Heart right ventricle (tissue), 16 donors: Measurements from ENCODE around the gene KMT2B. TPM values are rescaled to one million over a fixed set of nuclear protein-coding genes. Genes with fewer than 3 reads are reported as not detected.

Source experiments
- ATAC-seq, 8 donors: fragments of 200-7000 bp; cut with Tn5 transposase; one replicate each; pipeline ENCODE4 v1.9.1; 2020; ENCODE audit warnings: mild to moderate bottlenecking in 8 of 8, moderate library complexity in 8 of 8, moderate number of reproducible peaks in 1 of 8
- DNase-seq, 2 donors: peaks; one replicate each; pipeline ENCODE4 v3.0.0-alpha.2; 2020
- H3K27ac ChIP-seq, 10 donors: fragments of 200-600 bp; sonication (generic) in 2 of 10; one replicate each; pipeline versions ENCODE4 v1.5.0 to v1.8.0; 2020 to 2022; ENCODE audit warnings: mild to moderate bottlenecking in 3 of 10
- H3K27me3 ChIP-seq, 7 donors: fragments of 200-600 bp; one replicate each; pipeline ENCODE4 v1.8.0; 2021 to 2022; ENCODE audit warnings: mild to moderate bottlenecking in 2 of 7
- H3K36me3 ChIP-seq, 9 donors: fragments of 200-600 bp; sonication (generic) in 1 of 9; one replicate each; pipeline versions ENCODE4 v1.5.0 to v1.8.0; 2020 to 2022; ENCODE audit warnings: mild to moderate bottlenecking in 2 of 9
- H3K4me1 ChIP-seq, 9 donors: fragments of 200-600 bp; sonication (generic) in 1 of 9; one replicate each; pipeline versions ENCODE4 v1.5.0 to v1.8.0; 2020 to 2022; ENCODE audit warnings: mild to moderate bottlenecking in 4 of 9
- H3K4me3 ChIP-seq, 10 donors: fragments of 200-600 bp; sonication (generic) in 2 of 10; one replicate each; pipeline versions ENCODE4 v1.5.0 to v1.8.0; 2020 to 2022; ENCODE audit warnings: mild to moderate bottlenecking in 7 of 10, moderate library complexity in 2 of 10
- H3K9me3 ChIP-seq, 11 donors: fragments of 200-600 bp in 10 of 11; sonication (generic) in 2 of 11; one replicate each; pipeline versions ENCODE4 v1.5.0 to v1.8.0; 2013 to 2022; ENCODE audit warnings: mild to moderate bottlenecking in 2 of 11, control low read depth in 1 of 11, moderate library complexity in 1 of 11
- WGBS, 2 donors: extraction: QIAGEN DNeasy Blood & Tissue Kit; methylation state at CpG; one replicate each; pipeline ENCODE4 v1.1.7; 2013; ENCODE audit warnings: inconsistent platforms in 1 of 2; 5-methylcytosine and 5-hydroxymethylcytosine counted together
- intact Hi-C, 10 donors: fragments of 100-400 bp; cut with DNase I; formaldehyde crosslinking; loops; one replicate each; pipeline versions ENCODE4 v1.11.1 to v1.14.2; 2022
- polyA plus RNA-seq, 2 donors: library from polyadenylated mRNA; stranded (reverse); fragments of 200-250 nt; gene quantifications; one replicate each; pipeline ENCODE4 v1.2.3, GENCODE V29; 2013
- total RNA-seq, 10 donors: library from RNA; stranded (reverse); fragmentation: NEBNext Ultra II Directional in 3 of 10; extraction: Animal tissue kit (Norgen Biotek cat#: 25700) in 3 of 10; gene quantifications; one replicate each; pipeline versions ENCODE4 v1.2.1 to v1.2.4, GENCODE V29; 2021 to 2023
- TF ChIP-seq, protein P1 (sequence below), 9 donors: fragments of 200-600 bp; sonication (generic) in 2 of 9; IDR thresholded peaks; one replicate each; pipeline versions ENCODE4 v1.5.0 to v1.8.0; 2021 to 2022; ENCODE audit warnings: antibody characterized with exemption in 9 of 9, mild to moderate bottlenecking in 5 of 9, moderate library complexity in 1 of 9
- donor health status: Arrhythmogenic right ventricular cardiomyopathy.
- donor health status: ischemic (EF 13 %, LVEDD 7.1; RV severe dilation, severe dysfunction).
- donor health status: healthy with polysubstance abuse.
- donor health status: DM: no; HTN: yes; CAD: no.
- donor health status: DM: no; HTN: no; CAD: no.
- donor health status: ischemic (EF 25% LVEDD 6.9; RV normal size, moderate dysfunction).
- donor health status: ischemic (EF 25% LVEDD 5.7; RV mildly dilated, moderate dysfunction).
- donor health status: healthy.
- donor health status: DM: yes; HTN: yes; CAD: no.
- donor health status: Ischemic cardiomyopathy.
- donor health status: ischemic (EF 35%, LVEDD 5.7; RV mildly dilated, moderate dysfunction).
- donor health status: nonischemic (EF 11% LVEDD 7.7; RV severe dilation, severe dysfunction).
- donor health status: DM: yes; HTN: yes; CAD: no.
- donor health status: PGD.
- donor health status: ischemic (EF 29% LVEDD 5.4; RV normal size, mild dysfunction).
- donor health status: nonischemic (EF 23%, LVEDD 6.1; RV moderate dilation, normal function).

KMT2B gene
- total and polyA plus RNA-seq, 12 donors = 10.8 to 28.7 (median 14.8) TPM

DNA sequence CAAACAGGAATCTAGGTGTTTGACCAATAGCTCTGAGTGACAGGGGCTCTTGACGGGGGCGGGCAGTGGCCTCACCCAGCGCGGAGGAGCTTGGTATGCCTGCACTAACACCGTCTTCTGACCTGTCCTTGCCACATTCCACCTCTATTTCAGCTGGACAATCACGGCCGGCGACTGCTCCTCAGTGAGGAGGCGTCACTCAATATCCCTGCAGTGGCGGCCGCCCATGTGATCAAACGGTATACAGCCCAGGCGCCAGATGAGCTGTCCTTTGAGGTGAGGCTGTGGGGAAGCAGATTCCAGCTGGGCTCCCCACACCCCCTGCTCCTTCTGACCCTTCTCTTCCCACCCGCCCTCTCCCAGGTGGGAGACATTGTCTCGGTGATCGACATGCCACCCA is 62.3 kb downstream of the KMT2B start:
- H3K4me3 ChIP-seq = no peak overlapping the region
- H3K4me1 ChIP-seq = peaks cover 0 to 8% (median under 1%) of the 10 kb centered on the region in 9 donors
- H3K27me3 ChIP-seq = no peaks in the 10 kb centered on the region
- 93 to 95% methylated on average over 16 of the region's 16 CpGs for WGBS, 2 donors
- no peak for DNase-seq
- TF ChIP-seq, protein P1, sequence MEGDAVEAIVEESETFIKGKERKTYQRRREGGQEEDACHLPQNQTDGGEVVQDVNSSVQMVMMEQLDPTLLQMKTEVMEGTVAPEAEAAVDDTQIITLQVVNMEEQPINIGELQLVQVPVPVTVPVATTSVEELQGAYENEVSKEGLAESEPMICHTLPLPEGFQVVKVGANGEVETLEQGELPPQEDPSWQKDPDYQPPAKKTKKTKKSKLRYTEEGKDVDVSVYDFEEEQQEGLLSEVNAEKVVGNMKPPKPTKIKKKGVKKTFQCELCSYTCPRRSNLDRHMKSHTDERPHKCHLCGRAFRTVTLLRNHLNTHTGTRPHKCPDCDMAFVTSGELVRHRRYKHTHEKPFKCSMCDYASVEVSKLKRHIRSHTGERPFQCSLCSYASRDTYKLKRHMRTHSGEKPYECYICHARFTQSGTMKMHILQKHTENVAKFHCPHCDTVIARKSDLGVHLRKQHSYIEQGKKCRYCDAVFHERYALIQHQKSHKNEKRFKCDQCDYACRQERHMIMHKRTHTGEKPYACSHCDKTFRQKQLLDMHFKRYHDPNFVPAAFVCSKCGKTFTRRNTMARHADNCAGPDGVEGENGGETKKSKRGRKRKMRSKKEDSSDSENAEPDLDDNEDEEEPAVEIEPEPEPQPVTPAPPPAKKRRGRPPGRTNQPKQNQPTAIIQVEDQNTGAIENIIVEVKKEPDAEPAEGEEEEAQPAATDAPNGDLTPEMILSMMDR (IDR thresholded peaks at IDR 0.05) = no peak
- no peaks in the 10 kb centered on the region for H3K9me3 ChIP-seq
- H3K36me3 ChIP-seq = peaks cover 0 to 63% (median 0%) of the 10 kb centered on the region in 9 donors
- intact Hi-C loops = no loop called here
- no peak for ATAC-seq
- no peak overlapping the region for H3K27ac ChIP-seq

DNA sequence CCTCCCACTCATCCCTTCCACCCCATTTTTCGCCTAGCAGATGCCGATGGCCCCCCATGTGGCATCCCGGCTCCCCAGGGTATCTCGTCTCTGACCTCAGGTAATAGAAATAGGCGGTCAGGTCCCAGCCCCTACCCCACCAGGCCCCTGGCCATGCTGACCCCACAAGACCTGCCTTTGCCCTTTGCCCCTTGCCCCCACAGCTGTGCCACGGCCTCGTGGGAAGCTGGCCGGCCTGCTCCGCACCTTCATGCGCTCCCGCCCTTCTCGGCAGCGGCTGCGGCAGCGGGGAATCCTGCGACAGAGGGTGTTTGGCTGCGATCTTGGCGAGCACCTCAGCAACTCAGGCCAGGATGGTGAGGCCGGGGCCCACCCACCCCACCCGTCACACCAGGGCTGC is 62.9 kb downstream of the KMT2B start:
- no peaks in the 10 kb centered on the region for H3K27me3 ChIP-seq
- ATAC-seq (no peak), DNase-seq (no peak)
- no peak overlapping the region for H3K4me3 ChIP-seq
- H3K27ac ChIP-seq = no peak overlapping the region
- TF ChIP-seq, protein P1 (IDR thresholded peaks at IDR 0.05) = no peak
- H3K9me3 ChIP-seq = no peaks in the 10 kb centered on the region
- intact Hi-C loops = no loop called here
- H3K36me3 ChIP-seq = peaks cover 0 to 67% (median 0%) of the 10 kb centered on the region in 9 donors
- peaks cover 0 to 8% (median 0%) of the 10 kb centered on the region in 9 donors for H3K4me1 ChIP-seq
- WGBS, 2 donors = 97 to 98% methylated on average over 20 of the region's 20 CpGs

DNA sequence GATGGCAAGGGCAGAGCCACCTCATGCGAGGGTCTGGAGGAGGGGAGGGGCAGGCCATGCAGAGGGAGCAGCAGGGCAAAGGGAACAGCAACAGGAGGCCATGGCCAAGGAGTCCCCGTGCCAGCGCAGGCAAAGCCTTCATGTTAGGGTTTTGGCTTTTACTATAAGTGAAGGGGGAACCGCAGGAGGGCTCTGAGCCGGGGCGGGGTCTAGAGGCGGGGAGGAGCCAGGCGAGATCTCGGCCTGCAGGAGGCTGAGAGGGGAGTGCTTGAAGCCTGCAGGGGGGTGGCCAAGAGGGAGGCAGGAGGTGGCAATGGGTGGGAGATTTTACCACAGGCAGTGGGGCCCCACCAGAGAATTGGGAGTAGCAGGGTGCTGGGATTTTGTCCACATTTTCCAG is 63.8 kb downstream of the KMT2B start:
- no peak overlapping the region for H3K27ac ChIP-seq
- no peaks in the 10 kb centered on the region for H3K27me3 ChIP-seq
- whole genome bisulfite sequencing, 2 donors = 78 to 84% methylated on average over 7 to 9 of the region's 9 CpGs
- ATAC-seq (no peak), DNase-seq (no peak)
- intact Hi-C loops = no loop called here
- no peak overlapping the region for H3K4me3 ChIP-seq
- no peaks in the 10 kb centered on the region for H3K9me3 ChIP-seq
- peaks cover 0 to 71% (median 0%) of the 10 kb centered on the region in 9 donors for H3K36me3 ChIP-seq
- no peaks in the 10 kb centered on the region for H3K4me1 ChIP-seq
- TF ChIP-seq, protein P1 (IDR thresholded peaks at IDR 0.05) = no peak

DNA sequence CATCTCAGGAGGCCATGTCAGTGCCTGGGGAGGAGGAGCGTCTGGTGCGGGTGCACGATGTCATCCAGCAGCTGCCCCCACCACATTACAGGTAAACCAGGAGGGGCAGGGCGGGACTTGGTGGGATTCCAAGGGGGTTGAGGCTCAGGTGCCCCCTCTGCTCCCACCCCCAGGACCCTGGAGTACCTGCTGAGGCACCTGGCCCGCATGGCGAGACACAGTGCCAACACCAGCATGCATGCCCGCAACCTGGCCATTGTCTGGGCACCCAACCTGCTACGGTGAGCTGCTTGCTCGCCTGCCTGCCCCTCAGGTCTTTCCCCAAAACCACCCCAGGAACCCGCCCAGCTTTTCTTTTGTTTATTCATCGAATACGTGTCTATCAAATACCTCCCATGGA is 64.8 kb downstream of the KMT2B start:
- Histone ChIP-seq H3K27me3 (no peaks in the 10 kb centered on the region), H3K4me1 (no peaks in the 10 kb centered on the region), H3K9me3 (no peaks in the 10 kb centered on the region), H3K27ac (no peak overlapping the region), H3K36me3 (peaks cover 0 to 69% (median 0%) of the 10 kb centered on the region in 9 donors), H3K4me3 (no peak overlapping the region)
- ATAC-seq (no peak), DNase-seq (no peak)
- WGBS, 2 donors = 97 to 98% methylated on average over 12 of the region's 12 CpGs
- TF ChIP-seq, protein P1 (IDR thresholded peaks at IDR 0.05) = no peak
- intact Hi-C loops = no loop called here
